UCSD-AML1 (cell line): Measurements from ENCODE around the gene KBTBD4.
"Not testable (repeated sequence)": the region's sequence is repeated elsewhere in the genome, so short reads cannot be mapped to it uniquely, and the experiment has no call there.

ENCODE experiments used
- DNase-seq: peaks from one replicate; lab custom pipeline; 2025; ENCODE audit not compliant: unreplicated experiment; lab: John Stamatoyannopoulos, UW

Gene KBTBD4

DNA sequence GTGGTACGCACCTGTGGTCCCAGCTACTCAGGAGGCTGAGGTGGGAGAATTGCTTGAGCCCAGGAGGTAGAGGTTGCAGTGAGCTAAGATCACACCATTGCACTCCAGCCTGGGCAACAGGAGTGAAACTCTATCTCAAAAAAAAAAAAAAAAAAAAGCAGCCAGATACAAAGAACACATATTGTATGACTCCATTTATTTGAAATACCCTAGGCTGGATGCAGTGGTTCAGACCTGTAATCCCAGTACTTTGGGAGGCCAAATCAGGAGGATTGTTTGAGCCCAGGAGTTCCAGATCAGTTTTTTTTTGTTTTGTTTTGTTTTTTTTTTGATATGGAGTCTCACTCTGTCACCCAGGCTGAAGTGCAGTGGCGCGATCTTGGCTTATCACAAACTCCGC, 16.4 kb downstream of the KBTBD4 start:
- not testable (repeated sequence) for DNase-seq

DNA sequence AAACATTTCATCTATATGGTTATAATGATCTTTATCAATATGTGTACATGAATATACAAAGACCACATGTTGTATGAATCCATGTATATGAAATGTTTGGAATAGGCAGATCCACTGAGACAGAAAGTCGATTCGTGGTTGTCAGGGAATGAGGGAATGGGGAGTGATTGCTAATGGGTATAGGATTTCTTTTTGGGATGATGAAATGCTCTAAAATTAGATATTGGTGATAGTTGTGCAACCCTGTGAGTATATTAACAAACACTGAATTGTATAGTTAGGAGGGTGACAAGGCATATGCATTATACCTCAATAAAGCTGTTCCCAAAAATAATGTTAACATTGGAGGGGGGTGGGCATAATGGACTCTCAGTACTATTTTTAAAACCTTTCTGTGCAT, 18.3 kb downstream of the KBTBD4 start:
- DNase-seq: no peak

DNA sequence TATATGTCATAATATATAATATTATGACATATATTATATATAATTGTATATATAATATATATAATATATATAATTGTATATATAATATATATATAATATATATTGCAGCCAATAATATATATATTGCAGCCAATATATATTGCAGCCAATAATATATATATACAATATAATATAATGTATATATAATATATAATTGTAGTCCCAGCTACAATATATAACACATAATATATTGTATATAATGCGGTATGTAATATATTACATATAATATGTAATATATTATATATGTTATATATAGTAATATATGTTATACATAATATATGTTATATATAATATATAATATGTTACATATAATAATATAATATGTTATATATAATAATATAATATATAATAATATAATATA, 20.1 kb downstream of the KBTBD4 start:
- no peak for DNase-seq

DNA sequence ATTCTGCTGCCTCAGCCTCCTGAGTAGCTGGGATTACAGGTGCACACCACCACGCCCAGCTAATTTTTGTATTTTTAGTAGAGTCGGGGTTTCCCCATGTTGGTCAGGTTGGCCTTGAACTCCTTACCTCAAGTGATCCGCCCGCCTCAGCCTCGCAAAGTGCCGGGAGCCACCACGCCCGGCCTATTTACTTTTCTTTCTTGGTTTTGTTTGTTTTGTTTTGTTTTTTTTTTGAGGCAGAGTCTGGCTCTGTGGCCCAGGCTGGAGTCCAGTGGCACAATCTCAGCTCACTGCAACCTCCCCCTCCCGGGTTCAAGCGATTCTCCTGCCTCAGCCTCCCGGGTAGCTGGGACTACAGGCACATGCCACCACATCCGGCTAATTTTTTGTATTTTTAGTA, 21.8 kb downstream of the KBTBD4 start:
- not testable (repeated sequence) for DNase-seq

DNA sequence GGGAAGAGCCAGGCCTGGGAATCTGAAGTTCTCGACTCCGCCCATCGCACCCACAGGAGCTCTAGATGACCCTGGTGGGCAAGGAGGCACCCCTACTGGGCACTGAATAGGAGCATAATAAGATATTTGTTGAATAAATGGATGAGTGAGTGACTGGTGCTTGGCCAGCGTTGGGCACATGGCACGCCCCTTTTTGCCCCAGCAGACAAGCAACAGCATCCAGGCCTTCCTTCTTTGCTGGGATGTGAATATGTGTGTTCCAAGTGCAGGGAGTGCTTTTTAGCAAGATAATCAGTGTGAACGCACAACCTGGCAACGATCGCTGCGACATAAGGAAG, 25.4 kb downstream of the KBTBD4 start:
- DNase-seq: no peak

DNA sequence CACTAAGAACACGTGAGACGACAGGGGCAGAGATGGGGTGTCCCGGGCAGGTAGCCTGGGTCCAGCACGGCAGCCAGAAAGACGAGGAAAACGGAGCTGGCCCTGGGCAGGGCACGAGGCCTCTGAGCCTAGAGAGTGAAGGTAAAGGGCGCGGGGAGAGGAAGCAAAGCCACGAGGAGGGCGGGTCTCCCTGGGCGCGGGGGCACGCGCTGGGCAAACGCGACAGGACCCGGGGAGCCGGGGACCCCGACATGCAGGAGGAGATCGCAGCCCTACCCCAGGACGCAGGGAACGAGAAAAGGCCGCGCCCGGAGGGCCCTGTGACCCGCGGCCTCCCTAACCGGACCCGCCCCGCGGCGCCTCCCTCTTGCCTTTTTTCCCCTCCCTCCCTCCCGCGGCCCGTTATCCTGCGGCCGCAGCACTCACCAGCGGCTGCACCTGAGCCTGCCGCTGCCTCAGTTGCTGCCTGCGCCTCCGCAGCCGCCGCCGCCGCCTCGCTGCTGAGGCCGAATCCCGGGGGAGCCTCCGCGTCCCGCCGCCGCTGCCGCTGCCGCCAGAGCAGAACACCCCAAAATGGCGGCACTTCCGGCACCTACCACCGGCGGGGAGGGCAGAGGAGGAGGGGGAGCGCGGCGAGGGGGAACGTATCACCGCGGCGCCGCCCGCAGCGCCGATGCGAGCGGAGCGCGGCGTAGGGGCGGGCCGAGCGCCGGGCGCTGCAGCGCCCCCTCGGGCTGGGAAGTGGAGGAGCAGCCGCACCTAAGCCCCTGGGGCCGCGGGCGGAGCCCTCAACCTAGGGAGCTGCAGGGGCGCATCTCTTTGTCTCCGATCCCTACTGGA, 26.0 kb downstream of the KBTBD4 start, which contains the start of gene CELF1:
Gene CELF1, minus strand, starts transcription at position 567 of the 840 bp plus-strand sequence. CDS start 53,609 bp downstream, outside the sequence.
- peak; percentile 94 for DNase-seq

DNA sequence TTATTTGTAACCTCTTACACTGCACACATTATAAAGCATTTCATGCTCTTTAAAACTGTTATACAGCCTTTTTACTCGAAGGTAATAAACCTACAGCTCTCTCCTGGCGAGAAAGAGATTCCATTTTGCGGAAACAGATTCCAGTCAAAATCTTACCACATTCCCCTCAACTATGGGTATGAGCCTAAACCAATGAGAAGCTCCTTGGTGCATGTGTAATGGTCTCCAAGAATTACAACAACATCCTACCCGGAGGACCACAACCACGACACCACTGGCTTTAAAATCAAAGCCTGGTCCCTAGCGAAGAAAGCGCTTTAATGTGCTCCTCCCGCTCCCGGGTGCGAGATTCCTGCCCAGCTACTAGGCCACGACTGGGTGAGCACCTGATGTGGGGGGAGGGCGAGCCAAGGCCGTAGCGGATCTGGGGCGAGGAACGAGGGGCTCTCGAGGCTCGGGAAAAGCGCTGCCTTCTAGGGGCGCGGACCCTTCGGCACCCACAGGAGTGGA, 26.7 kb downstream of the KBTBD4 start:
- peak; percentile 61 for DNase-seq

DNA sequence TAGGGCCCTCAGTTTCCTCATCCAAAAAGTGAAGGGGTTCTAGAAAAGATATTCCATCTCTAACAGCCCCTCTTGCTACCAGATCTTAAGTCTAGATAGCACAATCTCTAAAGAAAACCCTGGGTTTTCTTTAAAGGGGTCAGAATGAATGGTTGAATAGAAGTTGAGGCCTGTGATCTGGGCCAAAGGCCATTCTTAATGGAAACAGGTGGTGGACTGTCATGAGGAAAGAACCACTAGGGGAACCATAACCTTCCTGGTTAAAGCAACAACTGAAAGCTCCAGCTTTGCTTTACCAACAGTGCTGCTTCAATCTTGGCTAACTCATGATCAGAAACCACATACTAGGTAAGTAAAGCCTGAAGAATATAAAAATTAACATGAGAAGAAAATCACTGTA, 27.7 kb downstream of the KBTBD4 start:
- DNase-seq: no peak

DNA sequence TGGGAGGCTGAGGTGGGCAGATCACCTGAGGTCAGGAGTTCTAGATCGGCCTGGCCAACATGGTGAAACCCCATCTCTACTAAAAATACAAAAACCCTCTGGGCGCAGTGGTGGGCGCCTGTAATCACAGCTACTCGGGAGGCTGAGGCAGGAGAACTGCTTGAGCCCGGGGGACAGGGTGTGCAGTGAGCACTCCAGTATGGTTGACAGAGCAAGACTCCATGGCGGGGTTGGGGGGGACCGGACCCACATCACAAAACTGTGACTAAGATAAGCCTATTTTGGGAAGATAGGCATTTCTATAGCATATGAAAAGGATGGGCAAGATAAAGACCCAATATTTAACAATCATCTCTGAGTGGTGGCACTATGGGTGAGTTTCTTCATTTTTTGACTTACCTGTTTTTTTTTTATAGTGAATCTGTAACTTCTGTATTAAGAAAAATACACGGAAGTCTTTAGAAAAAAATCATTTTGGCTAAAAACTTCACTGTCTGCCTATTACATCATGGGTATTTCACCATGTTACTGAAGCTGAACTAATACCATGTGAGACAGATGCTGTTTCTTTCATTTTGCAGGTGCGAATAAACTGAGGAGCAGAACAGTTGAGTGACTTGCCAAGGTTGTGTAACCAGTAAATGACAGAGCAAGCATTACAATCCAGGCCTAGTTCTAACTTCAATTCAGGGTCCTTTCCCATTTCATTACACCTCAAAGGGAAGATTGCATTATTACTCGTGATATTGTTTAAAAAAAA, 28.3 kb downstream of the KBTBD4 start:
- no peak for DNase-seq

DNA sequence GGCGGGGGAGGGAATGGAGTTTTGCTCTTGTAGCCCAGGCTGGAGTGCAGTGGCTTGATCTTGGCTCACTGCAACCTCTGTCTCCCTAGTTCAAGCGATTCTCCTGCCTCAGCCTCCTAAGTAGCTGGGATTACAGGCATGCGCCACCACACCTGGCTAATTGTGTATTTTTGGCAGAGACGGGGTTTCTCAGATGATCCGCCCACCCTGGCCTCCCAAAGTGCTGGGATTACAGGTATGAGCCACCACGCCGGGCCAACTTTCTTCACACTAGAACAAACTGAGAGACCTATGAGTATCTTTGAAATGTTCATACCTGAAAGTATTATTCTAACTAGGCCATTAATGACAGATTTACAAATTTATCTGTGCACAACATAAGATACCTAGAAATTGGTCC, 32.5 kb downstream of the KBTBD4 start:
- not testable (repeated sequence) for DNase-seq

DNA sequence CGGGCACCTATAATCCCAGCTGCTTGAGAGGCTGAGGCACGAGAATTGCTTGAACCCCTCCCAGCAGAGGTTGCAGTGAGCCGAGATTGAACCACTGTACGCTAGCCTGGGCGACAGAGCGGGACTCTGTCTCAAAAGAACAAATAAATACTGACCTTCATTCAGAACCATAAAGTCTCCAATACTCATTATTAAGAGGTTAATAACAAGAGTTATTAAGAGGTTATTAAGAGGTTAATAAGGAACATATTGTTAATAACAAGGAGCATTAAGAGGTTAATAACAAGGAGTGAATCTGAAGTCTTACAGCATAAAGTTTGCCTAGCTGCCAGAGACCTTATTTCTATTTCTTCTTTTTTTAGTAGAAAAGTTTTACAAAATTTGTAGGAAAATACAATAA, 33.5 kb downstream of the KBTBD4 start:
- no peak for DNase-seq

DNA sequence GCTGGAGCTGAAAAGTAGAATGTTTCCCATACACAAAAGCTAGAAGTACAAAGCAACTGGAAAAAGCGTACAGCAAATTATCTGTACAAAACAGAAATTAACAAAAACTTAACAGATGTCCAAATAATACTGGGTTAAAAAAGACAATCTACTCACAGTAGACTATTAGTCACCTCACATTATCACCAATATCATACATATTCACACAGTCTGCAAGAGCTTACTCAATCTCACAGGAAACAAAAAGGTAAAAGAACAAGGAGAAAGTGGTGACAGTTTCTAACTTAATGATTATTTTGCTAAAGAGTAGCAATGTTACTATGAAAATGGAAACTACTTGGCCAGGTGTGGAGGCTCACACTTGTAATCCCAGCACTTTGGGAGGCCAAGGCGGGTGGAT, 37.7 kb downstream of the KBTBD4 start:
- no peak for DNase-seq

DNA sequence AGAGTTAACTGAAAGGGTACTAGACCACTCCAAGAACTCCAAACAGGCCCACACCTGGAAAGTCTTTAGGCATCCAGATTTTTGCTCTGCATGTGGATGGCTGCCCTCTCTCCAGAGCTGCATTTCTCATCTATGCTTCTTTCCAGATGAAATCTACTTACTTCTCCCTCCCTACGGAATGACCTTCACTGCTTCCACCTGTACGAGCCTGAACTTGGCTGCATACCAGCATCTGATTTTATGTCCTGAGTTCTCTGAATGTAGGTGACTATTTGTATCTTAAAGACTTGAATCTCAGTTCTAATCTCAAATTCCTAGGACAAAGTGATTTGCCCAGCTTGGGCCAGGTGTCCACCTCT, 39.1 kb downstream of the KBTBD4 start:
- DNase-seq: no peak

DNA sequence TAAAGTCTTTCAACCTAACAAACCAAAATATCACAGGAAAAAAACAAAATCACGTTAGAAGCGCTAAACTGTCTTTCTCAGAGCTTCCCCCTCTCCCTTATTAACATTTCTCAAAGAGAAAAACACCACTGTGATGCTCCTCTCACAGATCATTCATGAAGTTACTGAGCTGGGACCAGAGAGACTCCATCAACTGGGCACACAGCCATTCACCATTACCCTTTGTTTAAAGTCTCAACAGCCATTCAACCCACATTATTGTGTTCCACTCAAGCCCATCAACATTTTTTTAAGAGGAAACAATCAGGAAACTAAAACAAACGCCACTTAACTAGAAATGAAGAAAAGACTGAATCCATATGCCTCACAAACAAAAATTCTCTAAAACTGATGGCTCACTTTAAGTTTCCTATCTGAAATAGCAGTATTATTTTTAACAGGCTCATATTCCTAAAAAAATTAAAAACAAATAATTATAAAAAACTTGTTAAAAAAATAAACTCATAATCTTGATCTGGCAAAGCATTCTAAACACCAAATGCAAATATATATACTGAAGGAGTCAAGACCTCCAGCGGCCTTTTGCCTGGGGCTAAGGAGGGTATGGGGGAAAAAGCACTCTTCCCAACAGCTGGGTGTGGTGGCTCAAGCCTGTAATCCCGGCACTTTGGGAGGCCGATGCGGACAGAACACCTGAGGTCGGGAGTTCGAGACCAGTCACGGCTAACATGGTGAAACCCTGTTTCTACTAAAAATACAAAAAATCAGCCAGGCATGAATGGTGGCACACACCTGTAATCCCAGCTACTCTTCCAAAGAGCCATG, 39.8 kb downstream of the KBTBD4 start:
- DNase-seq: no peak

DNA sequence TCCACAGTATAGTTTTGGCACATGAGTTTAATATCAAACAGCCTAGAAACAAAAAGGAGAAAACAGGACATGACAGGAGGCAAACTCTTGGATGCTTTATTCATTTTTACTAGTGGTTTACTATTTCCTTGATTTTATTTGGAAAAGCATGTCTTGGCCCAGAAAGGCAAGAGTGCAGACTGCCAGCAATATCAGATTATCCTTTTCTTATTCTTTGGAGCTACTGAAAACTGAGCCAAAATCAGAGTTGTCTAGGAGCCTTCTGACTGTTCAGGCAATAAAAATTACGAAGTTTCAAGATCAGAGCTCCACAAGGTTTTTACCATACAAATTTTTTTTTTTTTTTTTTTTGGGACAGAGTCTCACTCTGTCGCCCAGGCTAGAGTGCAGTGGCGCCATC, 41.9 kb downstream of the KBTBD4 start:
- no peak for DNase-seq

DNA sequence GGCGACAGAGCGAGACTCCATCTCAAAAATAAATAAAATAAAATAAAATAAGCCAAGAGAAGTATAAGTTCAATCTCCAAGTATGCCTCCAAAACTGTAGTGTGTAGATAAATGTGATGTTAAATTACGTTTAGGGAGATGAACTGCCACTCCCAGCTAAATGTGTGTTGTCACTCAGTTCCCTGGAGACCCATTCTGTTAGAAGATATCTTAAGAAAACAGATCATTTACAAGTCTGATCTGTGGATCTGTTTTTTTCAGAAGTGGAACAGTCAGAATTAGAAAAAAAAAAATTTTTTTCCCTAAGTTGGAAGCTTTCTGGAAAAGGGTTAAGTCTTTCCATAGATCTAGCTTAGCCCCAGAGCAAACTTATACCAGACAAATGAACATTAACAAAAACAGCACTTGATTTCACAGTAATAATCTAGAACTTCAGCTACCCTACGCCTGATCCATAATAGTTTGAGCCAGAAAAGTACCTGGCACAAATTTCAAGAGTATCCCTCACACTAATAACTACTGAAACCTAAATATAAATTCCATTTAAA, 44.0 kb downstream of the KBTBD4 start:
- DNase-seq: no peak

DNA sequence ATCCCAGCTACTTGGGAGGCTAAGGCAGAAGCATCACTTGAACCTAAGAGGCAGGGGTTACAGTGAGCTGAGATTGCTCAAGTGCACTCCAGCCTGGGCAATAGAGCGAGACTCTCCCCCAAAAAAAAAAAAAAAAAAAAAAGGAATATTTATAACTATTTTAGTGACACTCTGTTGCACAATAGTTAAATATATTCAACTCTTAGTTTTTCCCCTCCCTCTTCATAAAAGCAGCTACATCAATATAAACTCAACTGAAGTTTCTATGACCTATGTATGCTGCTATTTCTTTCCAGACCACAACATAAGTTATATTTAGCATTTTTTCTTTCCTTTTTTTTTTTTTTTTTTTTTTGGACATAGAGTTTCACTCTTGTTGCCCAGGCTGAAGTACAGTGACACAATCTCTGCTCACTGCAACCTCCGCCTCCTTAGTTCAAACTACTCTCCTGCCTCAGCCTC, 45.0 kb downstream of the KBTBD4 start:
- no peak for DNase-seq

DNA sequence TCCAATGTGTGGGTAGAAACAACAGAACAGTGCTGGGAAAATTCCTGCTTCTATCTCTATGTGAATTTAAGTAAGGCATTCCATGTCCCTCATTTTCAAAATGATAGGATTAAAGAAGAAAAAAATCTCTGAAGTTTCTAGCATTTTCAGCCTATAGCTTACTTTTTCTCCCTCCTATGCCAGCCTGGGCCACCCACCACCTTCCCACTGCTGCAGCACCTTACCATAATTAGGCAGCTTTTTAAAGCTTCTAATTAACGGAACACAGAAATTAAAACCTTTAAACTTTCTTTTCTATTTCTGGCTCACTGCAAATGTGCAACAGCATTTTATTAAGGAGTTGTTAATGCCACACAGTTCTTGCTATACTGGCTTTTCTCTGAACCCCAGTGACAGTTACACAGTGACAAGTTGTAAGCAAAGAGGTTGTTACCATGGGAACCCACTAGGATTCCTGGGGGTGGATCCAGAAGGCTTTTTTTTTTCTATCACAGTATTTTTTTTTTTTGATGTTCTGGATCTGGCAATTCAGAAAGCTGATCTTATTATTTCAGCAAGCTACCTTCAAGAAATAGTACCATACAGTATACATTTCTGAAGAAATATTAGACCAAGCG, 46.1 kb downstream of the KBTBD4 start:
- DNase-seq: no peak

DNA sequence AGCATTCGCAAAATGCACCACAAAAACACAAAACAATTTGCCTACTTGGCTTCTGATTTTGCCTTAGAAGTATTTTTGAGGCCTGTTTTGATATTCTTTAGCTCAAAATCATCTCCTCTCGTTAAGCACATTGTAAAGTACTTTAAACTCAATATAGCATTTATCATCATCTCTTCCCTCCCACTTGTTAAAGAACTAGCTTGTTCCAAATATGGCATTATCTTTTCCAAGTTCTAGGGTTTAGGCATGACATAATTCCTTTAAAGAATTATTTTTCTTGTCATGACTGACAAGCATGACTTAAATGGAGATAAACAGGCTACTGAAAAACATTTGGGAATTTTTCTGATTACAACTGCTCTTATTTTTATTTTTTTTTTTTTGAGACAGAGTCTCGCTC, 47.1 kb downstream of the KBTBD4 start:
- DNase-seq: no peak

DNA sequence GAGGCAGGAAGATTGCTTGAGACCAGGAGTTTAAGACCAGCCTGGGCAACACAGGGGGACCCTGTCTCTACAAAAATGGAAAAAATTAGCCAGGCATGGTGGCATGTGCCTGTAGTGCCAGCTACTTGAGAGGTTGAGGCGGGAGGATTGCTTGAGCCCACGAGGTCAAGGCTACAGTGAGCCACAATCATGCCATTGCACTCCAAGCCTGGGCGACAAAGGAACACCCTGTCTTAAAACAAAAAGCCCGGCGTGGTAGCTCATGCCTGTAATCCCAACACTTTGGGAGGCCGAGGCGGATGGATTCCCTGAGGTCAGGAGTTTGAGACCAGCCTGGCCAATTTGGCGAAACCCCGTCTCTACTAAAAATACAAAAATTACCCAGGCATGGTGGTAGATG, 48.0 kb downstream of the KBTBD4 start:
- DNase-seq: not testable (repeated sequence)

DNA sequence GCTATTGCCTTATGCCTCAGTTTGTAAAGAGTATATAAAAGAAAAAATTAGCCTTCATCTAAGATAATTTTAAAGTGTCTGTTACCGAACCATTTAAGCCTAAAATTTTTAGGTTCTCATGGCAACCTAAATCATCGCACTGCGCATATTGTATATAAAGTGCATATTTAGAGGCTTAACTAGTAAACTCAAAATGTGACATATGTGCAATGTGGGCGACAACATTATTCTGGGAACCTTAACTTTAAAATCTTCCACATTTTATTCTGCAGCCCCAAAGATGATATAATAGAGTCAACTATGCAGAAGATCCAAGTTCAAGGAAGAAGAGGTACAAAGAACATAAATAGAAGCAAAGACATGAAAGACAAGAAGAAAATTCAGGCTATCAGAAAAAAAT, 48.8 kb downstream of the KBTBD4 start:
- DNase-seq: no peak
